Activated naive CD4-positive, alpha-beta T cell (primary cell): ENCODE measurements around the gene YWHAE.
"Not testable (repeated sequence)": the region's sequence is repeated elsewhere in the genome, so short reads cannot be mapped to it uniquely, and the experiment has no call there.

Experiments used
- DNase-seq, 4 experiments: peaks; one replicate each; lab custom pipeline; 2025; lab: John Stamatoyannopoulos, UW

The YWHAE gene

GRCh38 chr17:1373707-1374237, 26.2 kb downstream of the YWHAE start:
- DNase-seq, result no peak

GRCh38 chr17:1372618-1373017, 27.4 kb downstream of the YWHAE start:
- DNase-seq, result no peak

GRCh38 chr17:1371893-1372590, 28.0 kb downstream of the YWHAE start:
- no peak for DNase-seq

GRCh38 chr17:1368588-1368987, 31.4 kb downstream of the YWHAE start:
- no peak for DNase-seq

- no peak for DNase-seq
Observed at GRCh38 chr17:1367351-1367745, 32.7 kb downstream of the YWHAE start.

- no peak for DNase-seq
Observed at GRCh38 chr17:1366234-1366633, 33.8 kb downstream of the YWHAE start.

- DNase-seq, result peak in 2 of 4 experiments; percentile 16 to 24
Observed at GRCh38 chr17:1365445-1366039, 34.5 kb downstream of the YWHAE start.

- no peak for DNase-seq
Observed at GRCh38 chr17:1362964-1363363, 37.1 kb downstream of the YWHAE start.

- no peak for DNase-seq
Observed at GRCh38 chr17:1362065-1362848, 37.8 kb downstream of the YWHAE start.

- DNase-seq, result no peak
Observed at GRCh38 chr17:1360975-1361374, 39.0 kb downstream of the YWHAE start.

GRCh38 chr17:1360315-1360714, 39.7 kb downstream of the YWHAE start:
- not testable (repeated sequence) for DNase-seq

GRCh38 chr17:1354030-1354429, 46.0 kb downstream of the YWHAE start:
- DNase-seq, result no peak

GRCh38 chr17:1352530-1352929, 47.5 kb downstream of the YWHAE start:
- not testable (repeated sequence) for DNase-seq

- no peak for DNase-seq
Observed at GRCh38 chr17:1351971-1352370, 48.1 kb downstream of the YWHAE start.

- no peak for DNase-seq
Observed at GRCh38 chr17:1351275-1351674, 48.7 kb downstream of the YWHAE start.

GRCh38 chr17:1347589-1348323, 52.3 kb downstream of the YWHAE start:
- no peak for DNase-seq

GRCh38 chr17:1344521-1344920, 55.5 kb downstream of the YWHAE start:
- no peak for DNase-seq

GRCh38 chr17:1343554-1343953, 56.5 kb downstream of the YWHAE start:
- DNase-seq, result no peak

- no peak for DNase-seq
Observed at GRCh38 chr17:1340371-1340770, 59.7 kb downstream of the YWHAE start.

- peak in 1 of 4 experiments; percentile 11 for DNase-seq
Observed at GRCh38 chr17:1331708-1332107, 68.3 kb downstream of the YWHAE start.

GRCh38 chr17:1329745-1330343, 70.2 kb downstream of the YWHAE start:
- DNase-seq, result no peak

GRCh38 chr17:1328437-1328836, 71.6 kb downstream of the YWHAE start:
- no peak for DNase-seq
